Calu3 (cell line): ENCODE measurements around the gene TNK2. TPM values are rescaled to one million over a fixed set of nuclear protein-coding genes. Genes with fewer than 3 reads are reported as not detected.

ENCODE experiments used
- BruUV-seq: library from RNA; stranded (reverse); fragments of 400-500 nt; replicated peaks from 2 replicates; lab custom pipeline; 2021; lab: Mats Ljungman, UMichigan
- CTCF ChIA-PET: fragments of 300-600 bp; sonication (Branson Sonifier 250); formaldehyde crosslinking; loops from one replicate; lab custom pipeline; 2022; ENCODE audit warnings: antibody characterized with exemption; lab: Charles Lee
- DNase-seq: peaks from one replicate; pipeline ENCODE4 v3.0.0; 2022
- H3K27ac Mint-ChIP-seq: one replicate; pipeline ENCODE4 v1.8.0; 2022; ENCODE audit warnings: mixed read lengths; ENCODE audit not compliant: unreplicated experiment
- H3K27me3 Mint-ChIP-seq: one replicate; pipeline ENCODE4 v1.8.0; 2022; ENCODE audit warnings: mixed read lengths; ENCODE audit not compliant: unreplicated experiment
- H3K36me3 Mint-ChIP-seq: one replicate; pipeline ENCODE4 v1.8.0; 2022; ENCODE audit warnings: mild to moderate bottlenecking, moderate library complexity, mixed read lengths; ENCODE audit not compliant: insufficient read depth, unreplicated experiment
- H3K4me1 Mint-ChIP-seq: one replicate; pipeline ENCODE4 v1.8.0; 2022; ENCODE audit warnings: mild to moderate bottlenecking, low read depth, mixed read lengths; ENCODE audit not compliant: unreplicated experiment
- H3K4me3 Mint-ChIP-seq: one replicate; pipeline ENCODE4 v1.8.0; 2022; ENCODE audit warnings: mild to moderate bottlenecking, low read depth, moderate library complexity, mixed read lengths; ENCODE audit not compliant: unreplicated experiment
- H3K9me3 Mint-ChIP-seq: one replicate; pipeline ENCODE4 v1.8.0; 2022; ENCODE audit warnings: low read depth, mixed read lengths; ENCODE audit not compliant: unreplicated experiment
- intact Hi-C: fragments of 100-400 bp; cut with micrococcal nuclease; formaldehyde crosslinking; loops from one replicate; pipeline ENCODE4 v1.10.0; 2022; ENCODE audit not compliant: unreplicated experiment
- total RNA-seq: library from RNA; stranded (reverse); gene quantifications from 2 replicates; pipeline ENCODE4 v1.2.3, GENCODE V29; 2022
- TF ChIP-seq, protein P1 (sequence below): fragments of 200-600 bp; IDR thresholded peaks from one replicate; pipeline ENCODE4 v1.8.0; 2022; ENCODE audit warnings: antibody characterized with exemption; ENCODE audit not compliant: unreplicated experiment

The TNK2 gene
- total RNA-seq, 1 experiment from 2014 or later = 50.4 TPM

DNA sequence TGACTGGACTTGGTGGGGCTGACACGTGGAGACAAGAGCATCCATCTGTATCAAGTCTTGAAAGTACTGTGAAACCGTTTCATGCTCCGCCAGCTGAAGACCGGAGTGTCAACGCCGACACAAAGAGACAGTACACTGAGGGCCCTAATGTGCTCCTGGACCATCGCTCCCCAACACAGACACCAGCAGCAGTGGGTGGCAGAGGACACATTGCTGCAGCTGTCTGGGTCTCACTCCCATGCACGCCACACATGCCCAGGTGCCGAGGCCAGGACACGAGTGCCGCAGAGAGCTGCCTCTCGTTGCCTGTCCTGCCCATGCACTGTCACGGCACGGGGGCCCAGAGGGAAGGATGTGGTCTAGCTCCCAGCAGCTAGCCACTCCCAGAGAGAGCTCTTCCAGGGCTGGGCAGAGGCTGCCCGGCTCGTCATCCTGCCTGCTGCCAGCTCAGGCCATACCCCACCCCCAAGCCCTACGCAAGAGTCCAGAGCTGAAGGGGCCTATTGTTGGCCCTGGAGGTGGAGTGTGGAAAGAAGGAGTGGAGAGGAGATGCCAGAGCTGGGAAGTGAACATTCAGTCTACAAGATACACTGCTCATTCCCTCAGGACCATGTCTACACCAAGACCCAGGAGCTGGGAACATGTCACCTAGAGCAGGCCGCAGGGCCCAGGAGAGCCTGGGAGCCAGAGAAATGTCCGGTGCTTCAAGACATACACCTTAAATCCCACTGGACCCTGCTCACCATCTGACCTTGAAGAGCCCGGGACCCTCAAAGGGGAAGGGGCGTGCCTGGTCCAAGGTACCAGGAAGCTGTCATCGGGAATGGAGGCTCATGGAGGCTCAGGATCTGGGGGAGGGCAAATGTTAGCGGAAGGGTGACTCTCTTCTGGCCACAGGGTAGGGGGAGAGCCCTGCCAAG lies 7.7 kb downstream of the TNK2 start:
- H3K27me3 Mint-ChIP-seq = no peaks in the 10 kb centered on the region
- H3K36me3 Mint-ChIP-seq = peaks cover 11% of the 10 kb centered on the region
- no TSS peak for BruUV-seq
- TF ChIP-seq, protein P1, sequence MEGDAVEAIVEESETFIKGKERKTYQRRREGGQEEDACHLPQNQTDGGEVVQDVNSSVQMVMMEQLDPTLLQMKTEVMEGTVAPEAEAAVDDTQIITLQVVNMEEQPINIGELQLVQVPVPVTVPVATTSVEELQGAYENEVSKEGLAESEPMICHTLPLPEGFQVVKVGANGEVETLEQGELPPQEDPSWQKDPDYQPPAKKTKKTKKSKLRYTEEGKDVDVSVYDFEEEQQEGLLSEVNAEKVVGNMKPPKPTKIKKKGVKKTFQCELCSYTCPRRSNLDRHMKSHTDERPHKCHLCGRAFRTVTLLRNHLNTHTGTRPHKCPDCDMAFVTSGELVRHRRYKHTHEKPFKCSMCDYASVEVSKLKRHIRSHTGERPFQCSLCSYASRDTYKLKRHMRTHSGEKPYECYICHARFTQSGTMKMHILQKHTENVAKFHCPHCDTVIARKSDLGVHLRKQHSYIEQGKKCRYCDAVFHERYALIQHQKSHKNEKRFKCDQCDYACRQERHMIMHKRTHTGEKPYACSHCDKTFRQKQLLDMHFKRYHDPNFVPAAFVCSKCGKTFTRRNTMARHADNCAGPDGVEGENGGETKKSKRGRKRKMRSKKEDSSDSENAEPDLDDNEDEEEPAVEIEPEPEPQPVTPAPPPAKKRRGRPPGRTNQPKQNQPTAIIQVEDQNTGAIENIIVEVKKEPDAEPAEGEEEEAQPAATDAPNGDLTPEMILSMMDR = no peak
- DNase-seq = peak; percentile 47
- intact Hi-C loops = no loop called here
- peaks cover 33% of the 10 kb centered on the region for H3K4me1 Mint-ChIP-seq
- no peaks in the 10 kb centered on the region for H3K9me3 Mint-ChIP-seq
- CTCF ChIA-PET = interaction anchor here (1.4 to 1.5 kb wide), 2 partner anchors 10 to 24 kb away, joined by 3 to 4 read pairs; no protein-coding TSS in a partner anchor
- no peak overlapping the region for H3K4me3 Mint-ChIP-seq
- no peak overlapping the region for H3K27ac Mint-ChIP-seq

DNA sequence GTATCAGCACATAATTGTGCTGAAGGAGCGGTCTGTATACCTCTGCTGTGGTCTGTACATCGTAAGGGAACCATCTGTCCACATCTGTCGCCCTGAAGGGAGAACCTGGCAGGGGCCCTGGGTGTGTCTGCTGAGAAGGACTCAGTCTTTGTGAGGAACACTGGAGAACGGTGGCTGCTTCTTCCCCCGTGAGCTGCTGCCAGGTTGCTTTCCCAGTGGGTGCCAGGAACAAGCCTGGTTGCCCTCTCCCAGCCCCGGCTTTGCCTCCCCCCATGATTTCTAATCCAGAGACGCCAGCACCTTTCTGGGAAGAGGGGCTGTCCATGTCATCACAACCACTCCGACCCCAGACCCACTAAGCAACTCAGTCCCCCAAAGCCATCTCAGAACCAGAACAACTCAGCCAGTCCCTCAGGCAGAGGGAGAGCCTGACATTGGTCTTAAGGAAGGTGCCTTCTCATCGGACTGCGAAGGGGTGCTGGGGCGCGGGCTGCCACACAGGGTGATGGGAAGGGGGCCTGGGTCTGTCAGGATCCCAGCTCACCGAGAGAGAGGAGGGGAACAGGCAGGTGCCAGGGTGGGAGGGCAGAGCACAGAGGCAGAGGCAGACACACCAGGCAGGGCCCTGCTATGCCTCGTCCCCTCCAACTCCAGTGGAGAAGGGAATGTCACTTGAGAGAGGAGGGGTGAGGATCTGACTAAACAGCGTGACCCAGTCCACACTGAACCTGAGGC lies 8.5 kb downstream of the TNK2 start:
- TF ChIP-seq, protein P1 = no peak
- H3K27me3 Mint-ChIP-seq = no peaks in the 10 kb centered on the region
- CTCF ChIA-PET = interaction anchor here (1.5 kb wide), 1 partner anchor 9 kb away, joined by 4 read pairs; no protein-coding TSS in a partner anchor
- intact Hi-C loops = no loop called here
- BruUV-seq = no TSS peak
- H3K36me3 Mint-ChIP-seq = peaks cover 19% of the 10 kb centered on the region
- H3K4me3 Mint-ChIP-seq = no peak overlapping the region
- peaks cover 29% of the 10 kb centered on the region for H3K4me1 Mint-ChIP-seq
- no peaks in the 10 kb centered on the region for H3K9me3 Mint-ChIP-seq
- no peak overlapping the region for H3K27ac Mint-ChIP-seq
- DNase-seq = no peak

DNA sequence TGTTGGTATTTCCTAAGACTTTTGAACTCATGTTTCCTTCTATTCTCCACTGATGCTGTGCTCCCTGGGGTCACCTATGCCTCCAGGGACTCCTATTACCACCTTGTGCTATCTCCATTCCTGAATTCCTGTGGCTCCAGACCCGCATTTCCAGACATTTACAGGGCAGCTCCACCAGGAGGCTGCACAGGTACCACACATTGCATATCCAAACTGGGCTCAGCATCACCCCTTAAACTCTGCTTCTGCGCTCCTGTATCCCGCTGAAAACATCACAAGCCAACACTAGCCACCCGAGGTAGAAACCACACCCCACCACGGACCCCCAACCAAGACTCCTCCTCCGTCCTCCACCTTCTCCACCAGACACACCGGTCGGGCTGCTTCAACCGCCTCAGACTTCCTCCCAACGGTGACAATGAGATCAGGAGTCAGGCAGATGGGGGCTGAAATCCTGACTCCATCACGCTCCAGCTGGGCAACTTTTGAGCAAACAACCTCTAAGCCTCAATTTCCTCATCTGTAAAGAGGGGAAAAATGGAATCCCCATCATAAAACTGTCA lies 10.4 kb downstream of the TNK2 start:
- H3K4me3 Mint-ChIP-seq = no peak overlapping the region
- peaks cover 24% of the 10 kb centered on the region for H3K36me3 Mint-ChIP-seq
- no peaks in the 10 kb centered on the region for H3K27me3 Mint-ChIP-seq
- H3K9me3 Mint-ChIP-seq = no peaks in the 10 kb centered on the region
- TF ChIP-seq, protein P1 = no peak
- peaks cover 42% of the 10 kb centered on the region for H3K4me1 Mint-ChIP-seq
- no TSS peak for BruUV-seq
- H3K27ac Mint-ChIP-seq = peak overlapping the region; percentile 5
- no peak for DNase-seq
- intact Hi-C loops = no loop called here
- CTCF ChIA-PET = interaction anchor here (2.1 kb wide), 1 partner anchor 9 kb away, joined by 9 read pairs; the partner anchor contains the start of gene TNK2
